Measurements from ENCODE around the gene AGRN. TPM values are rescaled to one million over a fixed set of nuclear protein-coding genes. Genes with fewer than 3 reads are reported as not detected.
A peak's percentile ranks its signal among the peaks of the same experiment; 100 is the strongest.
"Not testable (repeated sequence)": the region's sequence is repeated elsewhere in the genome, so short reads cannot be mapped to it uniquely, and the experiment has no call there.

Gene AGRN
- total RNA-seq, 4 donors from 2014 or later: 10.9 to 35.7 (median 20.6) TPM

DNA sequence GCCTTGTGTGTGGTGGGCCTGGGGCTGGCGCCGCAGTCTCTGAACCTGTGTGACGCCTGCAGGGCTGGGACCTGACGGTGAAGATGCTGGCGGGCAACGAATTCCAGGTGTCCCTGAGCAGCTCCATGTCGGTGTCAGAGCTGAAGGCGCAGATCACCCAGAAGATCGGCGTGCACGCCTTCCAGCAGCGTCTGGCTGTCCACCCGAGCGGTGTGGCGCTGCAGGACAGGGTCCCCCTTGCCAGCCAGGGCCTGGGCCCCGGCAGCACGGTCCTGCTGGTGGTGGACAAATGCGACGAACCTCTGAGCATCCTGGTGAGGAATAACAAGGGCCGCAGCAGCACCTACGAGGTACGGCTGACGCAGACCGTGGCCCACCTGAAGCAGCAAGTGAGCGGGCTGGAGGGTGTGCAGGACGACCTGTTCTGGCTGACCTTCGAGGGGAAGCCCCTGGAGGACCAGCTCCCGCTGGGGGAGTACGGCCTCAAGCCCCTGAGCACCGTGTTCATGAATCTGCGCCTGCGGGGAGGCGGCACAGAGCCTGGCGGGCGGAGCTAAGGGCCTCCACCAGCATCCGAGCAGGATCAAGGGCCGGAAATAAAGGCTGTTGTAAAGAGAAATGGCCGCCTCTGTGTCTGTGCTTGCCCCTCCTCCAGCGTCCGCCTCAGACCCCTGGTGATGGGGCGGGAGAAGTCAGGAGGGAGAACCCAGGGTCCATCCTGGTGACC is 5.8 kb upstream of the AGRN start:
- WGBS, 2 donors: 25 to 43% methylated on average over 20 to 33 of the region's 41 CpGs
- Histone ChIP-seq H3K36me3 (no peaks in the 10 kb centered on the region), H3K9me3 (no peaks in the 10 kb centered on the region), H3K27me3 (no peaks in the 10 kb centered on the region), H3K4me3 (peak overlapping the region; percentile 43 to 72 (median 54)), H3K4me1 (peaks cover 0 to 35% (median 12%) of the 10 kb centered on the region in 4 donors), H3K27ac (peak overlapping the region; percentile 71 to 93 (median 85))
- no peak for DNase-seq (ENCODE audit: low spot score in 2 of 2)
- no peak for TF ChIP-seq POLR2A (IDR thresholded peaks at IDR 0.05)
- TF ChIP-seq EP300 (IDR thresholded peaks at IDR 0.05): no peak

- Histone ChIP-seq H3K4me1 (peaks cover 0 to 36% (median 12%) of the 10 kb centered on the region in 4 donors), H3K27ac (peak overlapping the region; percentile 71 to 93 (median 85)), H3K4me3 (peak overlapping the region in 1 of 4 donors; percentile 72), H3K9me3 (no peaks in the 10 kb centered on the region), H3K36me3 (no peaks in the 10 kb centered on the region), H3K27me3 (no peaks in the 10 kb centered on the region)
- no peak for DNase-seq (ENCODE audit: low spot score in 2 of 2)
- 69% methylated on average over 19 to 20 of the region's 20 CpGs for WGBS, 2 donors
- TF ChIP-seq CTCF (IDR thresholded peaks at IDR 0.05): peak in 2 of 5 experiments; percentile 21 to 24
- TF ChIP-seq EP300 (IDR thresholded peaks at IDR 0.05): no peak
These were observed 4.9 kb upstream of the AGRN start for GRCh38 chr1:1014799-1015681.

DNA sequence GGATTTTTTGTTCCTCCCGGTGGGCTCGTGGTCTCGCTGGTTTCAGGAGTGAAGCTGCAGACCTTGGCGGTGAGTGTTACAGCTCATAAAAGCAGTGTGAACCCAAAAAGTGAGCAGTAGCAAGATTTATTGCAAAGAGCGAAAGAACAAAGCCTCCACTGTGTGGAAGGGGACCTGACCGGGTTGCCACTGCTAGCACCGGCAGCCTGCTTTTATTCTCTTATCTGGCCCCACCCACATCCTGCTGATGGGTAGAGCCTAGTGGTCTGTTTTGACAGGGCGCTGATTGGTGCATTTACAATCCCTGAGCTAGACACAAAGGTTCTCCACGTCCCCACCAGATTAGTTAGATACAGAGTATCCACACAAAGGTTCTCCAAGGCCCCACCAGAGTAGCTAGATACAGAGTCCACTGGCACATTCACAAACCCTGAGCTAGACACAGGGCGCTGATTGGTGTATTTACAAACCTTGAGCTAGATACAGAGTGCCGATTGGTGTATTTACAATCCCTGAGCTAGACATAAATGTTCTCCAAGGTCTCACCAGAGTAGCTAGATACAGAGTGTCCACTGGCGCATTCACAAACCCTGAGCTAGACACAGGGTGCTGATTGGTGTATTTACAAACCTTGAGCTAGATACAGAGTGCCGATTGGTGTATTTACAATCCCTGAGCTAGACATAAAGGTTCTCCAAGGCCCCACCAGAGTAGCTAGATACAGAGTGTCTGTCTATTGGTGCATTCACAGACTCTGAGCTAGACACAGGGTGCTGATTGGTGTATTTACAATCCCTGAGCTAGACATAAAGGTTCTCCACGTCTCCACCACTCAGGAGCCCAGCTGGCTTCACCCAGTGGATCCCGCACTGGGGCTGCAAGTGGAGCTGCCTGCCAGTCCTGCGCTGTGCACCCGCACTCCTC is 2.3 kb upstream of the AGRN start:
- 65 to 68% methylated on average over 14 to 17 of the region's 17 CpGs for WGBS, 2 donors
- H3K4me1 ChIP-seq: peaks cover 0 to 49% (median 25%) of the 10 kb centered on the region in 4 donors
- H3K36me3 ChIP-seq; H3K27ac ChIP-seq; H3K4me3 ChIP-seq; H3K9me3 ChIP-seq; H3K27me3 ChIP-seq; DNase-seq (ENCODE audit: low spot score in 2 of 2): not testable (repeated sequence)

DNA sequence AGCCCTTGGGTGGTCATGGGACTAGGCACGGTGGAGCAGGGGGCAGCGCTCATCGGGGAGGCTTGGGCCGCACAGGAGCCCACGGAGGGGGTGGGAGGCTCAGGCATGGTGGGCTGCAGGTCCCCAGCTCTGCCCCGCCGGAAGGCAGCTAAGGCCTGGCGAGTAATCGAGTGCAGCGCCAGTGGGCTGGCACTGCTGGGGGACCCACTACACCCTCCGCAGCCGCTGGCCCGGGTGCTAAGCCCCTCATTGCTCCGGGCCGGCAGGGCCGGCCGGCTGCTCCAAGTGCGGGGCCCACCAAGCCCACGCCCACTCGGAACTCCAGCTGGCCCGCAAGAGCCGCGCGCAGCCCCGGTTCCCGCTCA is 1.6 kb upstream of the AGRN start:
- H3K27ac ChIP-seq; H3K9me3 ChIP-seq; DNase-seq (ENCODE audit: low spot score in 2 of 2); H3K4me3 ChIP-seq; H3K27me3 ChIP-seq; H3K36me3 ChIP-seq: not testable (repeated sequence)
- 91% methylated on average over 13 to 24 of the region's 26 CpGs for WGBS, 2 donors
- H3K4me1 ChIP-seq: peaks cover 0 to 46% (median 25%) of the 10 kb centered on the region in 4 donors

GRCh38 chr1:1019122-1019999 is 559 bp upstream of the AGRN start:
- peak; percentile 55 to 70 for DNase-seq (ENCODE audit: low spot score in 2 of 2)
- no peaks in the 10 kb centered on the region for H3K27me3 ChIP-seq
- 9 to 10% methylated on average over 8 to 9 of the region's 91 CpGs for WGBS, 2 donors
- TF ChIP-seq EP300 (IDR thresholded peaks at IDR 0.05): no peak
- TF ChIP-seq POLR2A (IDR thresholded peaks at IDR 0.05): peak in 1 of 2 donors; percentile 14
- TF ChIP-seq CTCF (IDR thresholded peaks at IDR 0.05): peak; percentile 49 to 88 (median 71)
- H3K4me1 ChIP-seq: peaks cover 0 to 45% (median 18%) of the 10 kb centered on the region in 4 donors
- H3K4me3 ChIP-seq: peak overlapping the region; percentile 41 to 94 (median 72)
- H3K9me3 ChIP-seq: no peaks in the 10 kb centered on the region
- no peaks in the 10 kb centered on the region for H3K36me3 ChIP-seq
- H3K27ac ChIP-seq: peak overlapping the region; percentile 90 to 96 (median 90)
